ENCODE results near the gene KATNAL1. TPM values are rescaled to one million over a fixed set of nuclear protein-coding genes. Genes with fewer than 3 reads are reported as not detected.
A peak's percentile ranks its signal among the peaks of the same experiment; 100 is the strongest.

KATNAL1 gene
- total and polyA plus RNA-seq, 4 donors, result 2.4 to 20.5 (median 9.3) TPM

GRCh38 chr13:30240608-30241007 is 66.7 kb downstream of the KATNAL1 start:
- no peak for TF ChIP-seq CTCF (IDR thresholded peaks at IDR 0.05; ENCODE audit: control extremely low read depth, extremely low read depth)
- Histone ChIP-seq H3K9ac (ENCODE audit: insufficient read depth in 1 of 2, low read length in 2 of 2) (no peak overlapping the region), H3K27me3 (ENCODE audit: control insufficient read depth in 3 of 3, insufficient read depth in 3 of 3, low read length in 2 of 3) (no peaks in the 10 kb centered on the region), H3K36me3 (ENCODE audit: control insufficient read depth in 4 of 4, insufficient read depth in 4 of 4, low read length in 4 of 4) (no peaks in the 10 kb centered on the region), H3K27ac (ENCODE audit: low read depth in 1 of 2, low read length in 1 of 2) (no peak overlapping the region), H3K4me3 (no peak overlapping the region), H3K9me3 (ENCODE audit: control insufficient read depth in 4 of 4, insufficient read depth in 3 of 4, low read length in 3 of 4) (no peaks in the 10 kb centered on the region), H3K4me1 (ENCODE audit: control insufficient read depth in 5 of 5, insufficient read depth in 5 of 5, low read length in 5 of 5) (no peaks in the 10 kb centered on the region)
- 47 to 48% methylated on average over 2 of the region's 2 CpGs for WGBS, 2 donors
- DNase-seq, result no peak
- no peak for ATAC-seq (ENCODE audit: insufficient read depth, low FRiP score)

GRCh38 chr13:30235216-30235615 is 72.1 kb downstream of the KATNAL1 start:
- Histone ChIP-seq H3K36me3 (ENCODE audit: control insufficient read depth in 4 of 4, insufficient read depth in 4 of 4, low read length in 4 of 4) (peaks cover 0 to 9% (median 4%) of the 10 kb centered on the region in 4 donors), H3K27me3 (ENCODE audit: control insufficient read depth in 3 of 3, insufficient read depth in 3 of 3, low read length in 2 of 3) (no peaks in the 10 kb centered on the region), H3K9me3 (ENCODE audit: control insufficient read depth in 4 of 4, insufficient read depth in 3 of 4, low read length in 3 of 4) (no peaks in the 10 kb centered on the region), H3K9ac (ENCODE audit: insufficient read depth in 1 of 2, low read length in 2 of 2) (no peak overlapping the region), H3K4me3 (no peak overlapping the region), H3K4me1 (ENCODE audit: control insufficient read depth in 5 of 5, insufficient read depth in 5 of 5, low read length in 5 of 5) (no peaks in the 10 kb centered on the region), H3K27ac (ENCODE audit: low read depth in 1 of 2, low read length in 1 of 2) (no peak overlapping the region)
- ATAC-seq (ENCODE audit: insufficient read depth, low FRiP score) (no peak), DNase-seq (no peak)
- WGBS, 2 donors, result 96 to 97% methylated on average over 1 of the region's 1 CpG
- TF ChIP-seq CTCF (IDR thresholded peaks at IDR 0.05; ENCODE audit: control extremely low read depth, extremely low read depth), result no peak

GRCh38 chr13:30234619-30235162 is 72.7 kb downstream of the KATNAL1 start:
- H3K9me3 ChIP-seq (ENCODE audit: control insufficient read depth in 4 of 4, insufficient read depth in 3 of 4, low read length in 3 of 4), result no peaks in the 10 kb centered on the region
- TF ChIP-seq CTCF (IDR thresholded peaks at IDR 0.05; ENCODE audit: control extremely low read depth, extremely low read depth), result no peak
- H3K27me3 ChIP-seq (ENCODE audit: control insufficient read depth in 3 of 3, insufficient read depth in 3 of 3, low read length in 2 of 3), result no peaks in the 10 kb centered on the region
- H3K27ac ChIP-seq (ENCODE audit: low read depth in 1 of 2, low read length in 1 of 2), result no peak overlapping the region
- no peak overlapping the region for H3K9ac ChIP-seq (ENCODE audit: insufficient read depth in 1 of 2, low read length in 2 of 2)
- WGBS, 2 donors, result 93 to 94% methylated on average over 2 of the region's 2 CpGs
- H3K4me1 ChIP-seq (ENCODE audit: control insufficient read depth in 5 of 5, insufficient read depth in 5 of 5, low read length in 5 of 5), result no peaks in the 10 kb centered on the region
- H3K36me3 ChIP-seq (ENCODE audit: control insufficient read depth in 4 of 4, insufficient read depth in 4 of 4, low read length in 4 of 4), result peaks cover 0 to 9% (median 4%) of the 10 kb centered on the region in 4 donors
- no peak for ATAC-seq (ENCODE audit: insufficient read depth, low FRiP score)
- no peak overlapping the region for H3K4me3 ChIP-seq
- DNase-seq, result no peak

GRCh38 chr13:30224732-30225131 is 82.6 kb downstream of the KATNAL1 start:
- H3K4me1 ChIP-seq (ENCODE audit: control insufficient read depth in 5 of 5, insufficient read depth in 5 of 5, low read length in 5 of 5), result no peaks in the 10 kb centered on the region
- H3K27me3 ChIP-seq (ENCODE audit: control insufficient read depth in 3 of 3, insufficient read depth in 3 of 3, low read length in 2 of 3), result no peaks in the 10 kb centered on the region
- DNase-seq (no peak), ATAC-seq (ENCODE audit: insufficient read depth, low FRiP score) (no peak)
- no peak overlapping the region for H3K4me3 ChIP-seq
- H3K9ac ChIP-seq (ENCODE audit: insufficient read depth in 1 of 2, low read length in 2 of 2), result no peak overlapping the region
- peaks cover 0 to 6% (median 0%) of the 10 kb centered on the region in 4 donors for H3K9me3 ChIP-seq (ENCODE audit: control insufficient read depth in 4 of 4, insufficient read depth in 3 of 4, low read length in 3 of 4)
- peaks cover 8 to 41% (median 20%) of the 10 kb centered on the region in 4 donors for H3K36me3 ChIP-seq (ENCODE audit: control insufficient read depth in 4 of 4, insufficient read depth in 4 of 4, low read length in 4 of 4)
- H3K27ac ChIP-seq (ENCODE audit: low read depth in 1 of 2, low read length in 1 of 2), result peak overlapping the region in 1 of 2 donors; percentile 53
- TF ChIP-seq CTCF (IDR thresholded peaks at IDR 0.05; ENCODE audit: control extremely low read depth, extremely low read depth), result no peak

Data from lung (tissue), 12 donors.